PC-3 (cell line): ENCODE measurements around the gene WNK4. TPM values are rescaled to one million over a fixed set of nuclear protein-coding genes. Genes with fewer than 3 reads are reported as not detected.

Source experiments
- ATAC-seq: fragments of 200-7000 bp; cut with Tn5 transposase; 2 replicates; pipeline ENCODE4 v1.9.1; 2020; ENCODE audit warnings: mild to moderate bottlenecking, moderate library complexity
- BruUV-seq: library from RNA; stranded (reverse); fragments of 400-500 nt; replicated peaks from 2 replicates; lab custom pipeline; 2021; lab: Mats Ljungman, UMichigan
- CTCF ChIA-PET: fragments of 300-600 bp; sonication (Branson Sonifier 250); formaldehyde crosslinking; loops from one replicate; lab custom pipeline; 2022; ENCODE audit warnings: antibody characterized with exemption; lab: Charles Lee
- POLR2A ChIA-PET: fragments of 300-600 bp; sonication (Branson Sonifier 250); formaldehyde crosslinking; loops from one replicate; lab custom pipeline; 2022; ENCODE audit warnings: antibody characterized with exemption; ENCODE audit not compliant: unreplicated experiment; lab: Charles Lee
- DNase-seq: peaks from one replicate; pipeline ENCODE4 v3.0.0-alpha.2; 2015
- H2AFZ ChIP-seq: fragments of 300-600 bp; sonication (generic); 2 replicates; pipeline ENCODE4 v1.6.0; 2016; ENCODE audit warnings: antibody characterized with exemption, low read length
- H3F3A ChIP-seq: fragments of 300-600 bp; sonication (generic); one replicate; pipeline ENCODE4 v1.6.0; 2017; ENCODE audit warnings: antibody characterized with exemption, low read length, control low read depth, mild to moderate bottlenecking; ENCODE audit not compliant: unreplicated experiment
- H3K27ac ChIP-seq: fragments of 300-600 bp; sonication (generic); 2 replicates; pipeline ENCODE4 v1.5.1; 2016; ENCODE audit warnings: mild to moderate bottlenecking, low read length
- H3K27me3 ChIP-seq: fragments of 300-600 bp; sonication (generic); 2 replicates; pipeline ENCODE4 v1.6.1; 2016; ENCODE audit warnings: low read length, mixed read lengths
- H3K36me3 ChIP-seq: fragments of 300-600 bp; sonication (generic); 2 replicates; pipeline ENCODE4 v1.6.1; 2016; ENCODE audit warnings: low read depth, mixed run types, low read length, mixed read lengths
- H3K4me1 ChIP-seq: fragments of 300-600 bp; sonication (generic); 2 replicates; pipeline ENCODE4 v1.5.1; 2016; ENCODE audit warnings: low read length; ENCODE audit not compliant: insufficient read depth
- H3K4me2 ChIP-seq: fragments of 300-600 bp; sonication (generic); 2 replicates; pipeline ENCODE4 v1.6.0; 2016; ENCODE audit warnings: low read length
- H3K4me3 ChIP-seq: fragments of 300-600 bp; sonication (generic); 2 replicates; pipeline ENCODE4 v1.5.1; 2016; ENCODE audit warnings: mild to moderate bottlenecking, low read length, mixed read lengths
- H3K79me2 ChIP-seq: fragments of 300-600 bp; sonication (generic); 2 replicates; pipeline ENCODE4 v1.6.1; 2017; ENCODE audit warnings: low read length, mixed read lengths
- H3K9ac ChIP-seq: fragments of 300-600 bp; sonication (generic); 2 replicates; pipeline ENCODE4 v1.6.0; 2016; ENCODE audit warnings: mild to moderate bottlenecking, low read length
- H3K9me2 ChIP-seq: fragments of 300-600 bp; sonication (generic); replicated peaks from 2 replicates; pipeline ENCODE4 v1.6.1; 2016; ENCODE audit warnings: mixed run types, low read length, mixed read lengths
- H3K9me3 ChIP-seq: fragments of 300-600 bp; sonication (generic); 2 replicates; pipeline ENCODE4 v1.6.1; 2016; ENCODE audit warnings: low read length, mixed read lengths
- H4K20me1 ChIP-seq: fragments of 300-600 bp; sonication (generic); 2 replicates; pipeline ENCODE4 v1.6.1; 2016; ENCODE audit warnings: low read length, mixed read lengths
- CTCF ChIP-seq: fragments of 300-600 bp; sonication (generic); conservative IDR thresholded peaks from 2 replicates; pipeline ENCODE4 v1.5.1; 2017; ENCODE audit warnings: antibody characterized with exemption, low read depth, mild to moderate bottlenecking, low read length
- EZH2 ChIP-seq: fragments of 300-600 bp; sonication (generic); IDR thresholded peaks from one replicate; pipeline ENCODE4 v1.6.1; 2017; ENCODE audit warnings: antibody characterized with exemption, mild to moderate bottlenecking, low read length; ENCODE audit not compliant: unreplicated experiment
- EZH2phosphoT487 ChIP-seq: fragments of 300-600 bp; sonication (generic); IDR thresholded peaks from 2 replicates; pipeline ENCODE4 v1.6.1; 2018; ENCODE audit warnings: mild to moderate bottlenecking, antibody characterized with exemption, low read length, borderline replicate concordance
- intact Hi-C: fragments of 100-400 bp; cut with micrococcal nuclease; formaldehyde crosslinking; loops from 2 replicates; pipeline ENCODE4 v1.9.0; 2023
- total RNA-seq: library from RNA; depleted of rRNA; stranded (reverse); fragments of >200 nt; gene quantifications from 2 replicates; pipeline ENCODE4 v1.2.3, GENCODE V29; 2014

WNK4 gene
- total RNA-seq, 1 experiment from 2014 or later = 13.0 TPM

- DNase-seq = no peak
- Histone ChIP-seq H3K27me3 (no peaks in the 10 kb centered on the region), H3K9ac (no peak overlapping the region), H3K4me3 (peak overlapping the region; percentile 99), H3K9me2 (no peaks in the 10 kb centered on the region), H3F3A (peaks cover under 1% of the 10 kb centered on the region), H3K36me3 (peaks cover 4% of the 10 kb centered on the region), H3K79me2 (peaks cover 52% of the 10 kb centered on the region), H4K20me1 (no peaks in the 10 kb centered on the region), H3K27ac (peak overlapping the region; percentile 76), H3K4me2 (peak overlapping the region; percentile 93), H2AFZ (no peak overlapping the region), H3K4me1 (peaks cover 39% of the 10 kb centered on the region), H3K9me3 (no peaks in the 10 kb centered on the region)
- no TSS peak for BruUV-seq
- peak; percentile 1 for ATAC-seq
- no peak for TF ChIP-seq EZH2
- TF ChIP-seq EZH2phosphoT487 = no peak
- TF ChIP-seq CTCF = no peak
- ChIA-PET POLR2A (interaction anchor here (0.6 kb wide), 2 partner anchors 26 to 163 kb away, joined by 6 to 9 read pairs; no protein-coding TSS in a partner anchor), CTCF (interaction anchor here (0.7 to 1.1 kb wide), 3 partner anchors 103 to 218 kb away, joined by 3 to 4 read pairs (median 3); partner anchors contain the start of gene RPL27)
- intact Hi-C loops = no loop called here
These were observed 990 bp upstream of the WNK4 start for GRCh38 chr17:42779304-42779935.

DNA sequence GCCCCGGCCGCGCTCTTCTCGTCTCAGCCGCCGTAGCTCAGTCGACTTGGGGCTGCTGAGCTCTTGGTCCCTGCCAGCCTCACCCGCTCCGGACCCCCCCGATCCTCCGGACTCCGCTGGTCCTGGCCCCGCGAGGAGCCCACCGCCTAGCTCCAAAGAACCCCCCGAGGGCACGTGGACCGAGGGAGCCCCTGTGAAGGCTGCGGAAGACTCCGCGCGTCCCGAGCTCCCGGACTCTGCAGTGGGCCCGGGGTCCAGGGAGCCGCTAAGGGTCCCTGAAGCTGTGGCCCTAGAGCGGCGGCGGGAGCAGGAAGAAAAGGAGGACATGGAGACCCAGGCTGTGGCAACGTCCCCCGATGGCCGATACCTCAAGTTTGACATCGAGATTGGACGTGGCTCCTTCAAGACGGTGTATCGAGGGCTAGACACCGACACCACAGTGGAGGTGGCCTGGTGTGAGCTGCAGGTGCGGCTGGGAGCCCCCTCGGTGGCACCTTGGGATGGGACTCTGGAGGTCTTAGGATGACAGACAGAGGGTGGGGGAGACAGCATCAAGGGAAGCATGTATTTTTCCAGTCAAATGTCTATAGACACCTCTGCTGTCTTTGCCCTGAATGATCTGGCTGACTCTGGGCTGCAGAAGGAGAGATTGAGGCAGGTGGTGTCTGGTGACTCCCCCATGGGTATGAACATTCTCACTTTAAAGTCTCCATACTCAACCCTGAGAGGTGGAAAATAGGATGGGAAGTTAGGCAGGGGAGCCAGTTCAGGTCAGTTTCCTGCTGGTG is 635 bp downstream of the WNK4 start:
- POLR2A ChIA-PET = interaction anchor here (0.6 to 0.7 kb wide), 2 partner anchors 8 to 16 kb away, joined by 4 to 8 read pairs; partner anchors contain the start of gene VPS25
- ATAC-seq = no peak

GRCh38 chr17:42781639-42782165 is 1.3 kb downstream of the WNK4 start:
- intact Hi-C loops = loop anchor here (5.0 kb wide), 1 partner anchor 41 kb away; the partner anchor contains the start of gene BECN1
- no peak for ATAC-seq
- peak overlapping the region; percentile 90 for H3K9ac ChIP-seq

More for the DNA sequence above, 635 bp downstream of the WNK4 start:
- no peaks in the 10 kb centered on the region for H3K9me2 ChIP-seq
- no peaks in the 10 kb centered on the region for H3K9me3 ChIP-seq
- H3K36me3 ChIP-seq = peaks cover 13% of the 10 kb centered on the region
- H3K9ac ChIP-seq = peak overlapping the region; percentile 90
- peaks cover 53% of the 10 kb centered on the region for H3K79me2 ChIP-seq
- intact Hi-C loops = loop anchor here (5.0 kb wide), 1 partner anchor 41 kb away; the partner anchor contains the start of gene BECN1
- peak overlapping the region; percentile 99 for H3K4me3 ChIP-seq
- CTCF ChIA-PET = no interaction called here
- peak overlapping the region; percentile 93 for H3K4me2 ChIP-seq
- H3K27ac ChIP-seq = peak overlapping the region; percentile 89
- 0 out of 2 replicates have a peak overlapping the region, but pooled peaks have one; percentile 42 for H2AFZ ChIP-seq
- H4K20me1 ChIP-seq = no peaks in the 10 kb centered on the region
- no peaks in the 10 kb centered on the region for H3F3A ChIP-seq
- DNase-seq = no peak
- TSS peak; percentile 36 for BruUV-seq
- peaks cover 32% of the 10 kb centered on the region for H3K4me1 ChIP-seq
- H3K27me3 ChIP-seq = no peaks in the 10 kb centered on the region
- TF ChIP-seq EZH2phosphoT487 = no peak
- TF ChIP-seq EZH2 = no peak

More at GRCh38 chr17:42781639-42782165, 1.3 kb downstream of the WNK4 start:
- H3K4me2 ChIP-seq = peak overlapping the region; percentile 93
- H4K20me1 ChIP-seq = no peaks in the 10 kb centered on the region
- peak overlapping the region; percentile 99 for H3K4me3 ChIP-seq
- no peak for TF ChIP-seq EZH2phosphoT487
- TF ChIP-seq EZH2 = no peak
- TF ChIP-seq CTCF = no peak
- no peaks in the 10 kb centered on the region for H3K9me2 ChIP-seq
- peaks cover 54% of the 10 kb centered on the region for H3K79me2 ChIP-seq
- DNase-seq = peak; percentile 3
- peak overlapping the region; percentile 89 for H3K27ac ChIP-seq
- POLR2A ChIA-PET = interaction anchor here (0.7 kb wide), 1 partner anchor 9 kb away, joined by 8 read pairs; the partner anchor contains the start of gene VPS25
- no peaks in the 10 kb centered on the region for H3K27me3 ChIP-seq
- peaks cover 32% of the 10 kb centered on the region for H3K4me1 ChIP-seq
- H3F3A ChIP-seq = no peaks in the 10 kb centered on the region
- BruUV-seq = TSS peak; percentile 28
- CTCF ChIA-PET = no interaction called here
- no peak overlapping the region for H2AFZ ChIP-seq
- peaks cover 16% of the 10 kb centered on the region for H3K36me3 ChIP-seq
- H3K9me3 ChIP-seq = no peaks in the 10 kb centered on the region
